HUDEP-2 (cell line): ENCODE data around the gene SERPINA5.

ENCODE experiments used
- DNase-seq, 76 experiments: peaks; one replicate each; lab custom pipeline; 2025; ENCODE audit not compliant: unreplicated experiment in 76 of 76; lab: John Stamatoyannopoulos, UW

The SERPINA5 gene

GRCh38 chr14:94548999-94549985, 31.9 kb upstream of the SERPINA5 start:
- DNase-seq: peak in 39 of 76 experiments; percentile 1 to 55 (median 29)

GRCh38 chr14:94550041-94550440, 31.2 kb upstream of the SERPINA5 start:
- DNase-seq: no peak

- no peak for DNase-seq
These were observed 25.2 kb upstream of the SERPINA5 start for GRCh38 chr14:94555991-94556390.

GRCh38 chr14:94557327-94557726, 23.9 kb upstream of the SERPINA5 start:
- DNase-seq: no peak

GRCh38 chr14:94558842-94559241, 22.4 kb upstream of the SERPINA5 start:
- no peak for DNase-seq

GRCh38 chr14:94559638-94560290, 21.5 kb upstream of the SERPINA5 start:
- DNase-seq: no peak

GRCh38 chr14:94560291-94560665, 20.9 kb upstream of the SERPINA5 start:
- no peak for DNase-seq

- DNase-seq: no peak
These were observed 20.2 kb upstream of the SERPINA5 start, which contains the start of gene SERPINA4 for GRCh38 chr14:94560751-94561655. Gene SERPINA4 (plus strand): TSS chr14:94561442. CDS start chr14:94563483, 2,041 bp downstream.

- no peak for DNase-seq
These were observed 19.6 kb upstream of the SERPINA5 start for GRCh38 chr14:94561656-94562010.

- DNase-seq: no peak
These were observed 19.2 kb upstream of the SERPINA5 start for GRCh38 chr14:94562022-94562421.

- no peak for DNase-seq
These were observed 18.0 kb upstream of the SERPINA5 start for GRCh38 chr14:94562941-94563883.

- DNase-seq: no peak
These were observed 16.8 kb upstream of the SERPINA5 start for GRCh38 chr14:94564381-94564780.

- DNase-seq: no peak
These were observed 13.0 kb upstream of the SERPINA5 start for GRCh38 chr14:94568186-94568585.

- DNase-seq: no peak
These were observed 11.7 kb upstream of the SERPINA5 start for GRCh38 chr14:94569381-94570001.

- DNase-seq: no peak
These were observed 11.2 kb upstream of the SERPINA5 start for GRCh38 chr14:94570002-94570400.

GRCh38 chr14:94570440-94570839, 10.8 kb upstream of the SERPINA5 start:
- no peak for DNase-seq

GRCh38 chr14:94571395-94571794, 9.8 kb upstream of the SERPINA5 start:
- no peak for DNase-seq

- no peak for DNase-seq
These were observed 9.3 kb upstream of the SERPINA5 start for GRCh38 chr14:94571950-94572349.

GRCh38 chr14:94572637-94573303, 8.5 kb upstream of the SERPINA5 start:
- DNase-seq: no peak
